Activated T-helper 2 cell treated with anti-CD3 and anti-CD28 coated beads, Interferon-gamma antibody, Interleukin-2, Interleukin-4, amounts not matched to agents 10 μg/mL and 5 μg/mL and 100 μg/mL, durations not matched to agents 14 hours and 24 hours and 36 hours (primary cell): Measurements from ENCODE around the gene RPL3. TPM values are rescaled to one million over a fixed set of nuclear protein-coding genes. Genes with fewer than 3 reads are reported as not detected.

Source experiments
- DNase-seq: peaks from one replicate; pipeline ENCODE4 v3.0.0; 2021; ENCODE audit warnings: low spot score
- H3K27ac Mint-ChIP-seq: one replicate; pipeline ENCODE4 v1.8.0; 2021; ENCODE audit warnings: mixed read lengths
- H3K27me3 Mint-ChIP-seq: one replicate; pipeline ENCODE4 v1.8.0; 2021; ENCODE audit warnings: low read depth, mixed read lengths
- H3K36me3 Mint-ChIP-seq: one replicate; pipeline ENCODE4 v1.8.0; 2021; ENCODE audit warnings: low read depth, mixed read lengths
- H3K4me1 Mint-ChIP-seq: one replicate; pipeline ENCODE4 v1.8.0; 2021; ENCODE audit warnings: low read depth, mixed read lengths
- H3K4me3 Mint-ChIP-seq: one replicate; pipeline ENCODE4 v1.8.0; 2021; ENCODE audit warnings: low read depth, mild to moderate bottlenecking, moderate library complexity, mixed read lengths
- H3K9me3 Mint-ChIP-seq: one replicate; pipeline ENCODE4 v1.8.0; 2021; ENCODE audit warnings: mixed read lengths
- intact Hi-C: fragments of 100-400 bp; cut with micrococcal nuclease; formaldehyde crosslinking; loops from one replicate; pipeline ENCODE4 v1.15.1; 2023
- total RNA-seq: library from RNA; stranded (reverse); gene quantifications from 2 replicates; pipeline ENCODE4 v1.2.3, GENCODE V29; 2022

The RPL3 gene
- total RNA-seq, 1 donor from 2014 or later, result 2,255 TPM

DNA sequence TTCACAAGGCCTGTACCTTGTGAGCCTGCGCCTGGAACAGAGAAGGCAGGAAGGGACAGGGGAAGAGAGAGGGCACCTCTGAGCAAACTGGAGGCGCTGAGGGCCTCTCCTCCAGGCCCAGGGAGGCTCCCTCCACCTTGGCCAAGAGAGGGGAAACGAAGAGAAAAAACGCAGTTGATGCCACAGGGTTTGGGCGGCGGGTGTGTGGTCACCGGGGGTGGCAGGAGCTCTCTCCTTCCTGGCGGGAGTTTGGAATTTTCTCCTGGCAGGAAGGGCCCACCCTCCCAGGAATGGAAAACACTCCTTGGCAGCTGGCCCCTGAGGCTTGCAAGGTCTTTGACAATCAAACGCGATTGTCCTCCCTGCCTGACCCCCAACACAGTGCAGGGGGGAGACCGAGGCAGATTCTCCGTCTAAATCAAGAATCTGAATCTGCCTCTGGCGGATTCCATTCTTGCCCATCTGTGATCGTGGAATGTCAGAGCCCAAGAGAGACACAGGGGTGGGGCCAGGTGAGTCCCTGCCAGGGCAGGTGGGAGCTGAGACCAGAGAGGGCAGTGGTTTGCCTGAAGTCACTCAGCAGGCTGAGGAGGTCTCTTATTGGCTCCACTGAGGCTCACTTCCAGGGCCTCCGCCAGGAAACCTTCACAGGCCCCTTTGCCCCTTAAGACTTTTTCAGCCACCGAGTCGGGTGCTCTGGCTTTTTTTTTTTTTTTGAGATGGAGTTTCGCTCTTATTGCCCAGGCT is 21.0 kb downstream of the RPL3 start:
- H3K36me3 Mint-ChIP-seq, result no peaks in the 10 kb centered on the region
- intact Hi-C loops, result no loop called here
- H3K27me3 Mint-ChIP-seq, result peaks cover 16% of the 10 kb centered on the region
- peaks cover 3% of the 10 kb centered on the region for H3K4me1 Mint-ChIP-seq
- H3K4me3 Mint-ChIP-seq, result no peak overlapping the region
- H3K27ac Mint-ChIP-seq, result no peak overlapping the region
- no peak for DNase-seq
- no peaks in the 10 kb centered on the region for H3K9me3 Mint-ChIP-seq

GRCh38 chr22:39297490-39298240 is 21.8 kb downstream of the RPL3 start:
- peaks cover 3% of the 10 kb centered on the region for H3K4me1 Mint-ChIP-seq
- no peak overlapping the region for H3K4me3 Mint-ChIP-seq
- no peak for DNase-seq
- no peaks in the 10 kb centered on the region for H3K36me3 Mint-ChIP-seq
- H3K9me3 Mint-ChIP-seq, result no peaks in the 10 kb centered on the region
- intact Hi-C loops, result no loop called here
- peaks cover 16% of the 10 kb centered on the region for H3K27me3 Mint-ChIP-seq
- H3K27ac Mint-ChIP-seq, result no peak overlapping the region

- peaks cover 3% of the 10 kb centered on the region for H3K4me1 Mint-ChIP-seq
- H3K36me3 Mint-ChIP-seq, result no peaks in the 10 kb centered on the region
- H3K4me3 Mint-ChIP-seq, result no peak overlapping the region
- DNase-seq, result no peak
- no peak overlapping the region for H3K27ac Mint-ChIP-seq
- intact Hi-C loops, result no loop called here
- H3K9me3 Mint-ChIP-seq, result no peaks in the 10 kb centered on the region
- peaks cover 16% of the 10 kb centered on the region for H3K27me3 Mint-ChIP-seq
Measured at GRCh38 chr22:39296981-39297489, 22.4 kb downstream of the RPL3 start.

DNA sequence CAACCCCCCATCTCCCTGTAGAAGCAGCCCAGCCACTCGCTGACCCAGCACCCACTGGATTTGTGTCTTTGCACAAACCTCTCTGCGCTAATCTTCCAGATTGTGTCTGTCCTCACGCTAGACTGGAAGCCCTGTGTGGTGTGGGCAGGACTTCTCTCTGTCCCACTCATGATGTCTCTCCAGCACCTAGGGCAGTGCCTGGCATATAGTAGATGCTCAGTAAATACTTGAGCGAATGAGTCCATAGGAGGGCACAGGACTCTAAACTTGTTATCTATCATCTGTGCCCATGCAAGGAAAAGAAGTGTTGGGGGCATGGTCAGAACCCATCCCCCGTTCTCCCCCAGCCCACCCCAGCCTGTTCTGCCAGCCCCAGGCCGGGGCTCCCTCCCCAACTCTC is 22.9 kb downstream of the RPL3 start:
- Mint-ChIP-seq H3K27ac (no peak overlapping the region), H3K27me3 (peaks cover 16% of the 10 kb centered on the region), H3K9me3 (no peaks in the 10 kb centered on the region), H3K4me1 (peaks cover 3% of the 10 kb centered on the region), H3K4me3 (no peak overlapping the region), H3K36me3 (no peaks in the 10 kb centered on the region)
- intact Hi-C loops, result no loop called here
- no peak for DNase-seq

DNA sequence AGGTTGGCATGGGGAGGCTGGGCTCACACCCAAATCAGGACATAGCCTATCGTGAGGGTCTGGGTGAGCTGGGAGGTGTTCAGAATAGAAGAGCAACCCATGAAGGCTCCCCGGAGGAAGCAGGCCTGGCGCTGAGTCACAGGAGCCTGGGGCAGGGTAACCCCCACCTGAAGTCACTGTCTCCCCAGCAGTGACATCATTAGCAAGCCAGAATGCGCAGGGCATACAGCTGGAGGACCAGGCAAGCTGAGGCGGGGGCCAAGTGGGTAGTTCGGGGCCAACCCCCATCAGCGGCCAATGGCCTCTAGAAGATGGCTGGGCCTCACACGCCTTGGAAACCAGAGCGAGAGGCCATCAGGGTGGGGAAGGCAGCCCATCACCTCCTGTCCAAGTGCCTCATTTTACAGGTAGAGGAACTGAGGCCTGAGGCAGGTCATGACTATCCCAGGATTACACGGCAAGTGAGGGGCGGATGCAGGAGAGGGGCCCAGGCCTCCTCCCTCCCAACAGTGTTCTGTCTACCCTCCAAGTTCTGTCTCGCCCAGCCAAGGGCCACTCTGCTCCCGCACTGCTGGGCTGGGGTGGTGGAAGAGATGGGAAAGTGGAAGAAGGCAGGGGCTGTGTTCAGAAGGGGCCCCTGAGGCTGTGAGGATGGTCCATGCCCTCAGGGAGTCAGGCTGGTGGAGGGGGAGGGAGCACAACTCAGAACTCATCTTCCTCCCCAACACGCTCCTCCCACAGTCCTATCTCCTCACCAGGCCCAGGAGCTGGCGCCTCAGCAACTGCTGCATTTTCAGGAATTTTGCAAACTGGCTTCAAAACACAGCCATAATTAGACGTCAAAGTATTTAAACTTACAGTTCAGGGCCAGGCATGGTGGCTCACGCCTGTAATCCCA is 24.6 kb downstream of the RPL3 start:
- Mint-ChIP-seq H3K36me3 (no peaks in the 10 kb centered on the region), H3K9me3 (no peaks in the 10 kb centered on the region), H3K4me3 (no peak overlapping the region), H3K27me3 (peaks cover 7% of the 10 kb centered on the region), H3K4me1 (no peaks in the 10 kb centered on the region), H3K27ac (no peak overlapping the region)
- intact Hi-C loops, result no loop called here
- DNase-seq, result no peak

- no peaks in the 10 kb centered on the region for H3K36me3 Mint-ChIP-seq
- no peaks in the 10 kb centered on the region for H3K9me3 Mint-ChIP-seq
- no peak for DNase-seq
- H3K4me1 Mint-ChIP-seq, result no peaks in the 10 kb centered on the region
- intact Hi-C loops, result no loop called here
- peaks cover 2% of the 10 kb centered on the region for H3K27me3 Mint-ChIP-seq
- H3K4me3 Mint-ChIP-seq, result no peak overlapping the region
- H3K27ac Mint-ChIP-seq, result no peak overlapping the region
Measured at GRCh38 chr22:39293766-39294368, 25.6 kb downstream of the RPL3 start.

- Mint-ChIP-seq H3K4me1 (no peaks in the 10 kb centered on the region), H3K27ac (no peak overlapping the region), H3K27me3 (no peaks in the 10 kb centered on the region), H3K9me3 (no peaks in the 10 kb centered on the region), H3K36me3 (no peaks in the 10 kb centered on the region), H3K4me3 (no peak overlapping the region)
- intact Hi-C loops, result no loop called here
- no peak for DNase-seq
Measured at GRCh38 chr22:39292561-39293074, 26.8 kb downstream of the RPL3 start.

GRCh38 chr22:39292031-39292462 is 27.4 kb downstream of the RPL3 start:
- H3K27me3 Mint-ChIP-seq, result no peaks in the 10 kb centered on the region
- H3K36me3 Mint-ChIP-seq, result no peaks in the 10 kb centered on the region
- intact Hi-C loops, result no loop called here
- no peak overlapping the region for H3K27ac Mint-ChIP-seq
- H3K4me1 Mint-ChIP-seq, result no peaks in the 10 kb centered on the region
- no peak overlapping the region for H3K4me3 Mint-ChIP-seq
- no peaks in the 10 kb centered on the region for H3K9me3 Mint-ChIP-seq
- no peak for DNase-seq

DNA sequence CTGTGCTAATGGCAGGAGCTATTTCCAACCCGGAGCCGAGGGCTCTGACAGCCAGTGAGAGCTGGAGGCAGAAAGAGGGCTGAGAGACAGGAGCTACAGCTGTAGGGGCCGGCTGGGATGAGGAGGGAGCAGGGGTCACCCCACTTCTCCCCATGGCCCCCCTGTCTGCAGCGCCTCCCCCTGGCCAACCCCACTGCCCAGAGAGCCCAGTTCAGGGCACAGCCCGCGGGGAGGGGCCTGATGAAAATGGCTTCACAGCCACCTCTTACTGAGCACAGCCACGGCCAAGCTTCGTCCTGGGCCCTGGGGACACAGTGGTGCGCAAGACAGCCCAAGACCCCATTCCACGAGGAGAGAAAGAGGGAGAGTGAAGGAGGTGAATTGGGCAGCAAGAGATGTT is 27.9 kb downstream of the RPL3 start:
- Mint-ChIP-seq H3K4me3 (no peak overlapping the region), H3K27me3 (no peaks in the 10 kb centered on the region), H3K36me3 (no peaks in the 10 kb centered on the region), H3K27ac (no peak overlapping the region), H3K9me3 (no peaks in the 10 kb centered on the region), H3K4me1 (no peaks in the 10 kb centered on the region)
- no peak for DNase-seq
- intact Hi-C loops, result no loop called here

DNA sequence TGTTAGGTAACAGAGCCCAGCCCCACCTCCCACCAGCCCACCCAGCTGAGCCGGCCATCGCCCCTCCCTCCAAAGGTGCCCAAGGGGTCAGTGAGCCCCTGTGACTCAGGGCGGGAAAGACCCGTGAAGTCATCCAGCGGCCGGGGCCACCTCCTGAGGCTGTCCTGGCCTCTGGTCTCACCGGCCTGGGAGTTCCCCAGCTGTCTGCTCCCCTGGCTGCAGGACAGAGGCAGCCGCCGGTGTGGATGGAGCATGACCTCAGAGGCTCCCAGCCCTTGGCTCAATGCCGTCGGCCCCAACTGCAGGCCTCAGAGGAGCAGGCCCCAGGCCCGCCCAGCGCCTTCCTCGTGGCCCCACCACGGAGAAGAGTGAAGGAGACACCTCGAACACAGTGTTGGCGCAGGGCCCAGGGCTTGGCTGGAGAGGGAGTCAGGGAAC is 28.7 kb downstream of the RPL3 start:
- Mint-ChIP-seq H3K9me3 (no peaks in the 10 kb centered on the region), H3K27ac (no peak overlapping the region), H3K36me3 (no peaks in the 10 kb centered on the region), H3K4me1 (no peaks in the 10 kb centered on the region), H3K4me3 (no peak overlapping the region), H3K27me3 (peaks cover 3% of the 10 kb centered on the region)
- intact Hi-C loops, result no loop called here
- no peak for DNase-seq

DNA sequence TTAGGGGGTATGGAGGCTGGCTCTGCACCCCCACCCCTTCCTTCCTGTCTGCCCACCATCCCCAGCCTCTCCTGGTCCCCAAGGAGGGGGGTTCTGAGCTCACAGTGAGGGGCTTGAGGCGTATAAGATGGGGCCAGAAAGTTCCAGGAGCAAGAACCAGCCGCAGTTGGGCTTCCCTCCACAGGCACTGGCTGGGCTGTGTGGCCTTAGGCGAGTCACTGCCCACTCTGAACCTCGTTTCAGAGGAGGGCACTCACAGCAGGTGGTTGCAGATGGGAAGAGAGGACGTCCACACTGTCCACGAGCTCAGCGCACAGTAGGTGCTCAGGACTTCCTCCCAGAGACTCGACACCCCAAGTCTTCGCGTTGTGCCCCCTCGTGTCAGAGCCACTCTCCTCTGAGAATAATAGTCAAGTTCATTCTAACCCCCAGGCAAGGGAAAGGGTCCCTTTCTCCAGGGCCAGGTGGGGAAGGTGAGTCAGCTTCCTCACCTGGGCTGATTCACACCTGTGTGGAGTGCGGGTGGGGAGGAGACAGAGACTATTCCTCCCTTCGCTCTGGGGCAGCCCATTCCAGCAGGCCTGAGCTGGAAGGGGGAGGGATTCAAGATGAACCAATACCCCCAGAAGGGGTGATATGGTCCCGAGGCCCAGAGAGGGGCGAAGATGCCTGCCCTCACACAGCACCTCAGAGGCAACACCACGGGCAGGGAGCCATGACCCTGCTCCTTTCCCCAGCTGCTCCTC is 29.3 kb downstream of the RPL3 start:
- Mint-ChIP-seq H3K27ac (no peak overlapping the region), H3K36me3 (no peaks in the 10 kb centered on the region), H3K4me3 (no peak overlapping the region), H3K9me3 (no peaks in the 10 kb centered on the region), H3K4me1 (no peaks in the 10 kb centered on the region), H3K27me3 (peaks cover 3% of the 10 kb centered on the region)
- no peak for DNase-seq
- intact Hi-C loops, result no loop called here

GRCh38 chr22:39289533-39289932 is 29.9 kb downstream of the RPL3 start:
- H3K9me3 Mint-ChIP-seq, result no peaks in the 10 kb centered on the region
- H3K4me1 Mint-ChIP-seq, result no peaks in the 10 kb centered on the region
- H3K4me3 Mint-ChIP-seq, result no peak overlapping the region
- H3K36me3 Mint-ChIP-seq, result no peaks in the 10 kb centered on the region
- no peak overlapping the region for H3K27ac Mint-ChIP-seq
- H3K27me3 Mint-ChIP-seq, result peaks cover 3% of the 10 kb centered on the region
- no peak for DNase-seq
- intact Hi-C loops, result no loop called here
